MCF 10A (cell line): ENCODE data around the gene ARHGAP15. TPM values are rescaled to one million over a fixed set of nuclear protein-coding genes. Genes with fewer than 3 reads are reported as not detected.

Source experiments
- BruUV-seq: library from RNA; stranded (reverse); fragments of 400-500 nt; replicated peaks from 2 replicates; lab custom pipeline; 2021; lab: Mats Ljungman, UMichigan
- CTCF ChIA-PET: fragments of 300-600 bp; sonication (Branson Sonifier 250); formaldehyde crosslinking; extraction: SDS; loops from one replicate; lab custom pipeline; 2021; ENCODE audit warnings: antibody characterized with exemption, inconsistent platforms; lab: Yijun Ruan, JAX
- POLR2A ChIA-PET: fragments of 300-600, 350-650 bp; sonication (Branson Sonifier 250); formaldehyde crosslinking; extraction: SDS; loops from one replicate; lab custom pipeline; 2020; ENCODE audit warnings: antibody characterized with exemption, inconsistent platforms; lab: Yijun Ruan, JAX
- DNase-seq: peaks from one replicate; pipeline ENCODE4 v3.0.0-alpha.2; 2018; ENCODE audit not compliant: unreplicated experiment
- H3K27ac Mint-ChIP-seq: one replicate; pipeline ENCODE4 v1.8.0; 2022; ENCODE audit warnings: mild to moderate bottlenecking, low read depth, mixed read lengths; ENCODE audit not compliant: unreplicated experiment
- H3K27me3 Mint-ChIP-seq: one replicate; pipeline ENCODE4 v1.8.0; 2022; ENCODE audit warnings: mixed read lengths; ENCODE audit not compliant: insufficient read depth, unreplicated experiment
- H3K36me3 Mint-ChIP-seq: one replicate; pipeline ENCODE4 v1.8.0; 2022; ENCODE audit warnings: mild to moderate bottlenecking, moderate library complexity, mixed read lengths; ENCODE audit not compliant: insufficient read depth, unreplicated experiment
- H3K4me1 Mint-ChIP-seq: one replicate; pipeline ENCODE4 v1.8.0; 2022; ENCODE audit warnings: mixed read lengths; ENCODE audit not compliant: insufficient read depth, unreplicated experiment
- H3K4me3 Mint-ChIP-seq: one replicate; pipeline ENCODE4 v1.8.0; 2022; ENCODE audit warnings: mild to moderate bottlenecking, moderate library complexity, mixed read lengths; ENCODE audit not compliant: unreplicated experiment
- H3K9me3 Mint-ChIP-seq: one replicate; pipeline ENCODE4 v1.8.0; 2022; ENCODE audit warnings: mixed read lengths; ENCODE audit not compliant: unreplicated experiment
- CTCF ChIP-seq: fragments of 200-600 bp; IDR thresholded peaks from one replicate; pipeline ENCODE4 v1.8.0; 2022; ENCODE audit warnings: antibody characterized with exemption, mild to moderate bottlenecking; ENCODE audit not compliant: unreplicated experiment
- intact Hi-C: fragments of 100-400 bp; cut with micrococcal nuclease; formaldehyde crosslinking; loops from 2 replicates; pipeline ENCODE4 v1.14.1; 2022
- total RNA-seq: library from RNA; stranded (reverse); gene quantifications from 2 replicates; pipeline ENCODE4 v1.2.3, GENCODE V29; 2022

Gene ARHGAP15
- total RNA-seq, 1 experiment from 2014 or later: not detected

GRCh38 chr2:143682436-143683055 is 553.3 kb downstream of the ARHGAP15 start:
- Mint-ChIP-seq H3K27ac (no peak overlapping the region), H3K4me3 (no peak overlapping the region), H3K27me3 (no peaks in the 10 kb centered on the region), H3K9me3 (no peaks in the 10 kb centered on the region), H3K4me1 (no peaks in the 10 kb centered on the region), H3K36me3 (no peaks in the 10 kb centered on the region)
- no TSS peak for BruUV-seq
- intact Hi-C loops: loop anchor here (10.0 kb wide), 2 partner anchors 832 to 1802 kb away; no protein-coding TSS in a partner anchor
- no peak for DNase-seq
- POLR2A ChIA-PET: no interaction called here
- no peak for TF ChIP-seq CTCF
- CTCF ChIA-PET: no interaction called here

GRCh38 chr2:143683977-143684376 is 554.8 kb downstream of the ARHGAP15 start:
- Mint-ChIP-seq H3K27me3 (no peaks in the 10 kb centered on the region), H3K4me1 (no peaks in the 10 kb centered on the region), H3K9me3 (no peaks in the 10 kb centered on the region), H3K27ac (no peak overlapping the region), H3K36me3 (no peaks in the 10 kb centered on the region), H3K4me3 (no peak overlapping the region)
- no peak for TF ChIP-seq CTCF
- intact Hi-C loops: loop anchor here (10.0 kb wide), 2 partner anchors 831 to 1801 kb away; no protein-coding TSS in a partner anchor
- no TSS peak for BruUV-seq
- no peak for DNase-seq
- ChIA-PET CTCF (interaction anchor here (0.6 to 1.7 kb wide), 2 partner anchors 56 to 104 kb away, joined by 3 to 4 read pairs; no protein-coding TSS in a partner anchor), POLR2A (no interaction called here)

GRCh38 chr2:143684551-143685320 is 555.5 kb downstream of the ARHGAP15 start:
- no peak for TF ChIP-seq CTCF
- DNase-seq: no peak
- Mint-ChIP-seq H3K27ac (no peak overlapping the region), H3K4me3 (no peak overlapping the region), H3K36me3 (no peaks in the 10 kb centered on the region), H3K27me3 (no peaks in the 10 kb centered on the region), H3K9me3 (no peaks in the 10 kb centered on the region), H3K4me1 (no peaks in the 10 kb centered on the region)
- no TSS peak for BruUV-seq
- POLR2A ChIA-PET: no interaction called here
- intact Hi-C loops: loop anchor here (10.0 kb wide), 2 partner anchors 830 to 1800 kb away; no protein-coding TSS in a partner anchor
- CTCF ChIA-PET: interaction anchor here (0.6 to 2.2 kb wide), 7 partner anchors 14 to 422 kb away, joined by 3 to 9 read pairs (median 3); no protein-coding TSS in a partner anchor
